Measurements from ENCODE around the gene CDK14.
A peak's percentile ranks its signal among the peaks of the same experiment; 100 is the strongest.
"Not testable (repeated sequence)": the region's sequence is repeated elsewhere in the genome, so short reads cannot be mapped to it uniquely, and the experiment has no call there.

The CDK14 gene

DNA sequence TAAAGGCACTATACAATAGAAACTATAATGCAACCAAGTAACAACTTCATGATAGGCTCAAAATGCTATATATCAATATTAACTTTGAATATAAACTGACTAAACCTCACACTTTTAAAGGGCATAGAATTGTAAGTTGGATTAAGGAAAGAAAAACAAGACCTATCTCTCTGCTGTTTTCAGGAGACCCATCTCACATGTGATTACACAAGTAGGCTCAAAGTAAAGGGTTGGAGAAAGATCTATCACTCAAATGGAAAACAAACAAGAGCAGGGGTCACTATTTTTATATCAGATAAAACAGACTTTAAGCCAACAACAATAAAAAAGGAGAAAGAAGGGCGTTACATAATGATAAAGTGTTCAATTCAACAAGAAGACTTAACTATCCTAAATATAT, 155.5 kb downstream of the CDK14 start:
- no peaks in the 10 kb centered on the region for H3K4me1 ChIP-seq (ENCODE audit: control insufficient read depth, insufficient read depth, low read length, poor library complexity, severe bottlenecking)
- peaks cover 25% of the 10 kb centered on the region for H3K36me3 ChIP-seq (ENCODE audit: control insufficient read depth, insufficient read depth, low read length)
- no CpG with 5 or more reads among the region's 1 CpG for WGBS, 2 experiments (ENCODE audit: insufficient coverage in 2 of 2)
- no peaks in the 10 kb centered on the region for H3K9me3 ChIP-seq (ENCODE audit: control insufficient read depth, low read length)
- no peak overlapping the region for H3K27ac ChIP-seq (ENCODE audit: low read depth, low read length, severe bottlenecking)
- H3K4me3 ChIP-seq (ENCODE audit: extremely low read depth, insufficient read depth, low read length, poor library complexity, severe bottlenecking) = no peak overlapping the region

DNA sequence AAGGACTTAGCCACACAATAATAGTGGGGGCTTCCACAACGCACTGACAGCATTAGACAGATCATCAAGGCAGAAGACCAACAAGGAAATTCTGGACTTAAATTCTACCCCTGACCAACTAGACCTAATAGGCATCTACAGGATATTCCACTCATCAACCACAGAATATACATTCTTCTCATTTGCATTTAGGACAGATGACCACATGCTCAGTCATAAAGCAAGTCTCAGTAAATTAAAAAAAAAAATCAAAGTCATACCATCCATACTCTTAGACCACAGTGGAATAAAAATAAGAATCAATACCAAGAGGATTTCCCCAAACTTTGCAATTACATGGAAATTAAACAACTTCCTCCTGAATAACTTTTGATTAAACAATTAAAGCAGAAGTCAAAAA, 155.9 kb downstream of the CDK14 start:
- Histone ChIP-seq H3K4me3 (ENCODE audit: extremely low read depth, insufficient read depth, low read length, poor library complexity, severe bottlenecking) (no peak overlapping the region), H3K27ac (ENCODE audit: low read depth, low read length, severe bottlenecking) (no peak overlapping the region), H3K4me1 (ENCODE audit: control insufficient read depth, insufficient read depth, low read length, poor library complexity, severe bottlenecking) (no peaks in the 10 kb centered on the region), H3K36me3 (ENCODE audit: control insufficient read depth, insufficient read depth, low read length) (peaks cover 25% of the 10 kb centered on the region), H3K9me3 (ENCODE audit: control insufficient read depth, low read length) (no peaks in the 10 kb centered on the region)
- WGBS, 2 experiments (ENCODE audit: insufficient coverage in 2 of 2) = 100% methylated on average over 1 of the region's 1 CpG

DNA sequence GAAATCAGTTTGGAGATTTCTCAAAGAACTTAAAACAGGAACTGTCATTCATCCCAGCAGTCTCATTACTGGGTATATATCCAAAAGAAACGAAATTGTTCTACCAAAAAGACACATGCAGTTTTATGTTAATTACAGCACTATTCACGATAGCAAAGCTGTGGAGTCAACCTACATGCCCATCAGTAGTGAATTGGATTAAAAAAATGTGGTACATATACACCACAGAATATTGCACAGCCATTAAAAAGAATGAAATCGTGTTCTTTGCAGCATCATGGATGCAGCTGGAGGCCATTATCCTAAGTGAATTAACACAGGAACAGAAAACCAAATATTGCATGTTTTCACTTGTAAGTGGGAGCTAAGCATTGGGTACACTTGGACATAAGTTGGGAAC, 158.9 kb downstream of the CDK14 start:
- H3K4me3 ChIP-seq (ENCODE audit: extremely low read depth, insufficient read depth, low read length, poor library complexity, severe bottlenecking) = no peak overlapping the region
- H3K9me3 ChIP-seq (ENCODE audit: control insufficient read depth, low read length) = no peaks in the 10 kb centered on the region
- 100% methylated on average over 1 of the region's 3 CpGs; no CpG with 5 or more reads in 1 of the 2 experiments for WGBS, 2 experiments (ENCODE audit: insufficient coverage in 2 of 2)
- peaks cover 15% of the 10 kb centered on the region for H3K36me3 ChIP-seq (ENCODE audit: control insufficient read depth, insufficient read depth, low read length)
- H3K27ac ChIP-seq (ENCODE audit: low read depth, low read length, severe bottlenecking) = no peak overlapping the region
- no peaks in the 10 kb centered on the region for H3K4me1 ChIP-seq (ENCODE audit: control insufficient read depth, insufficient read depth, low read length, poor library complexity, severe bottlenecking)

DNA sequence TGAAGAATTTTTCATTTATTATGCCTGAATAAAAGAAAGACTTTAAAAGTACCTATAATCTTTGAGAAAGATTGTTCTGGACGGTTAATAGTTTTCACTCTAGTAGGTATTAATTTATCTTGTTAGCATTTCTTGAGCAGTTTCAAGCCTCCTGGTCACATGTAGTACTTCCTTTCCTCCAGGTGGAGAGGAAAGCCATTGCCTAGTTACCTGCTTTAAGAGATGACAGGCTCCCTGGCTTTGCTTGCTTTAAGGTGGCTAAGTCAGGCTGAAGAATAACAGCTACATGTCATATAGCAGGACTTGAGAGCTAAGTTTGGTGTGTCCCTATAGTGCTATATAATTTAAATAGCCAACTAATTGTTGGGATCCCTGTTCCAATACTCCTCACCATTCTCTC, 160.2 kb downstream of the CDK14 start:
- Histone ChIP-seq H3K27ac (ENCODE audit: low read depth, low read length, severe bottlenecking) (no peak overlapping the region), H3K4me1 (ENCODE audit: control insufficient read depth, insufficient read depth, low read length, poor library complexity, severe bottlenecking) (no peaks in the 10 kb centered on the region), H3K36me3 (ENCODE audit: control insufficient read depth, insufficient read depth, low read length) (peaks cover 13% of the 10 kb centered on the region), H3K9me3 (ENCODE audit: control insufficient read depth, low read length) (no peaks in the 10 kb centered on the region), H3K4me3 (ENCODE audit: extremely low read depth, insufficient read depth, low read length, poor library complexity, severe bottlenecking) (no peak overlapping the region)
- no CpG with 5 or more reads among the region's 1 CpG for WGBS, 2 experiments (ENCODE audit: insufficient coverage in 2 of 2)

DNA sequence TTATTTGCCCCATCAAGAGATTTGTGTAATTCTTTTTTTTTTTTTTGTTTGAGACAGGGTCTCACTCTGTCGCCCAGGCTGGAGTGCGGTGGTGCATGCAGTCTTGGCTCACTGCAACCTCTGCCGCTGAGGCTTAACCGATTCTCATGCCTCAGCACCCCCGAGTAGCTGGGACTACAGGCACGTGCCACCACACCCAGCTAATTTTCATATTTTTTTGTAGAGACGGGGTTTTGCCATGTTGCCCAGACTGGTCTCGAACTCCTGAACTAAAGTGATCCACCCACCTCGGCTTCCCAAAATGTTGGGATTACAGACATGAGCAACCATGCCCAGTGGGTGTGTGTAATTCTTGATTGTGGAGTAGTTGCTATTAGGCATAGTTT, 161.4 kb downstream of the CDK14 start:
- not testable (repeated sequence) for H3K9me3 ChIP-seq (ENCODE audit: control insufficient read depth, low read length); H3K36me3 ChIP-seq (ENCODE audit: control insufficient read depth, insufficient read depth, low read length); H3K4me3 ChIP-seq (ENCODE audit: extremely low read depth, insufficient read depth, low read length, poor library complexity, severe bottlenecking); H3K4me1 ChIP-seq (ENCODE audit: control insufficient read depth, insufficient read depth, low read length, poor library complexity, severe bottlenecking); H3K27ac ChIP-seq (ENCODE audit: low read depth, low read length, severe bottlenecking)
- WGBS, 2 experiments (ENCODE audit: insufficient coverage in 2 of 2) = 87 to 96% methylated on average over 7 to 8 of the region's 9 CpGs

DNA sequence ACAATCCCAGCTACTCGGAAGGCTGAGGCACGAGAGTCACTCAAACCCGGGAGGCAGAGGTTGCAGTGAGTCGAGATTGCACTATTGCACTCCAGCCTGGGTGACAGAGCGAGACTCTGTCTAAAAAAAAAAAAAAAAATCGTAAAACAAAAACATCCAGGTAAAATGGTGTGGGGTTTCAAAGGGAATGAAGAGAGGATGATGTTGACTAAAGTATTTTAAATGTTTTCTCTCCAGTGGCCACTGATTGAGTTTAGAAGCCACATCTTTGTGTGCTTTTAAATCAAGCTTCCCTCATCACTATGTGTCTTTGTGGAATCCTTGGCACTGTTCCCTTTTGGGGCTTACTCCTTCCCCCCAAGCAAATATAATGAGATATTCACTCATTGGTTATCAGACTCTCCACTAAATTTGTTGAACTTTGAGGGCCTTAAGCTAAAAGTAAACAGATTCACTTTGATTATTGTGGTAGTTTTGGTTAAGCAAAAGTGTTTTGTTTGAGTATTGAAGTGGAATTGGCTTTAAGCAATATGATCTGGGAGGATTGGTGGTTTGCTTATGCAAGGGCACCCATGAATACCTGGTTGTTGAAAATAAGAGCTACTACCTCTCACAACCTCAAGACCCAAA, 162.9 kb downstream of the CDK14 start:
- Histone ChIP-seq H3K9me3 (ENCODE audit: control insufficient read depth, low read length) (no peaks in the 10 kb centered on the region), H3K4me1 (ENCODE audit: control insufficient read depth, insufficient read depth, low read length, poor library complexity, severe bottlenecking) (no peaks in the 10 kb centered on the region), H3K27ac (ENCODE audit: low read depth, low read length, severe bottlenecking) (no peak overlapping the region), H3K4me3 (ENCODE audit: extremely low read depth, insufficient read depth, low read length, poor library complexity, severe bottlenecking) (no peak overlapping the region), H3K36me3 (ENCODE audit: control insufficient read depth, insufficient read depth, low read length) (no peaks in the 10 kb centered on the region)
- WGBS, 2 experiments (ENCODE audit: insufficient coverage in 2 of 2) = 100% methylated on average over 2 to 3 of the region's 6 CpGs

DNA sequence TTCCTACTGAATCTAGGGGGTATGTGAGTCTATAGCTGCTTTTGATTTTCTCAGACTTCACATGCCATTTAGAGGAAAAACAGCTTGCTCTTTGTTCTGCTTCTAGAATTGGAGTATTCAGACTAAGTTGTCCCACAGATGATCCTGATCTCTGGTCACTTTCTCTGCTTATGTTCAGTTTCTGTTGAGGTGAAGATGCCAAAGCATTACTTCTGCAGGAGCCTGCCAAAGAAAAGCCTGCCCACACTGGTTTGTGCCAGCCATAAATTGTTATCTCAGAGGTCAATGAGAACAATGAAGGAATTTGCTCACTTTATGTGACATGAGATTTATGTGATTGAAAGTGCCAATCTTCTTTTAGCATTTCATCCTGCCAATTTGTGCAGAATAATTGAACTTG, 163.6 kb downstream of the CDK14 start:
- Histone ChIP-seq H3K9me3 (ENCODE audit: control insufficient read depth, low read length) (no peaks in the 10 kb centered on the region), H3K27ac (ENCODE audit: low read depth, low read length, severe bottlenecking) (no peak overlapping the region), H3K36me3 (ENCODE audit: control insufficient read depth, insufficient read depth, low read length) (no peaks in the 10 kb centered on the region), H3K4me1 (ENCODE audit: control insufficient read depth, insufficient read depth, low read length, poor library complexity, severe bottlenecking) (no peaks in the 10 kb centered on the region), H3K4me3 (ENCODE audit: extremely low read depth, insufficient read depth, low read length, poor library complexity, severe bottlenecking) (no peak overlapping the region)

DNA sequence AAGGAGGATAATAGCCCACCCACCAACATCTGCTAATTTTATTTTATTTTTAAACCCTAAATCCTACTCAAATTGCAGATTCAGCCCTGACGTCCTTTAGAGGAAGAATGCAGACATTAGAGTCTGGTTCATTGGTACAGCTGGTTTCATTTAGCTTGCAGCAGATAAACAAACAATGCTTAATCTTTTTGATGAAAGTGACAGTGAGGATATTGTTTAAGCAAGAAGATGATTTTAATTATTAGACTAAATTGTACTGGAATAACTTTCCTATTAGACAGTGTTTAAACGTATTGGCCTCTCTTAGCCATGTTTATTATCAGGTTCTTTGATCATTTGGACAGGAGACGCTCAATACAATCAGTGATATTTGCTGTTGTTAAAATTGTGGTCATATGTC, 164.8 kb downstream of the CDK14 start:
- Histone ChIP-seq H3K36me3 (ENCODE audit: control insufficient read depth, insufficient read depth, low read length) (no peaks in the 10 kb centered on the region), H3K4me3 (ENCODE audit: extremely low read depth, insufficient read depth, low read length, poor library complexity, severe bottlenecking) (no peak overlapping the region), H3K4me1 (ENCODE audit: control insufficient read depth, insufficient read depth, low read length, poor library complexity, severe bottlenecking) (no peaks in the 10 kb centered on the region), H3K27ac (ENCODE audit: low read depth, low read length, severe bottlenecking) (no peak overlapping the region), H3K9me3 (ENCODE audit: control insufficient read depth, low read length) (no peaks in the 10 kb centered on the region)
- WGBS, 2 experiments (ENCODE audit: insufficient coverage in 2 of 2) = 100% methylated on average over 1 to 2 of the region's 3 CpGs

DNA sequence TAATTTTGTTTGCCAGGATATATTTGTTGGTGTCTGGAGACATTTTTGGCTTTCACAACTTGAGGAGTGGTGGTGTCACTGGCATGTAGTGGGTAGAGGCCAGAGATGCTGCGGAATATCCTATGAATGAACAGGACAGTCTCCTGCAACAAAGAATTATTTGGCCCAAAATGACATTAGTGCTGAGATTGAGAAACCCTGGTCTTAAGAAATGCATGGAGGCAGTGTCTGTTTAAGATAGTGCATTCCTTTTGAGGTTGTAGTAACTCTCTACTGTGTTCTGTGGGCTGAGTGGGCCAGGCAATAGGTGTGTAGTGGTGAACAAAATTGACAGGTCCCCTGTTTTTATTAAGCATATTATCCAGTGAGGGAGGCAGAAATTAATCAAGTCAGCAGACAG, 165.5 kb downstream of the CDK14 start:
- Histone ChIP-seq H3K36me3 (ENCODE audit: control insufficient read depth, insufficient read depth, low read length) (no peaks in the 10 kb centered on the region), H3K9me3 (ENCODE audit: control insufficient read depth, low read length) (no peaks in the 10 kb centered on the region), H3K4me3 (ENCODE audit: extremely low read depth, insufficient read depth, low read length, poor library complexity, severe bottlenecking) (no peak overlapping the region), H3K4me1 (ENCODE audit: control insufficient read depth, insufficient read depth, low read length, poor library complexity, severe bottlenecking) (no peaks in the 10 kb centered on the region), H3K27ac (ENCODE audit: low read depth, low read length, severe bottlenecking) (no peak overlapping the region)
- 92% methylated on average over 1 of the region's 1 CpG; no CpG with 5 or more reads in 1 of the 2 experiments for WGBS, 2 experiments (ENCODE audit: insufficient coverage in 2 of 2)

DNA sequence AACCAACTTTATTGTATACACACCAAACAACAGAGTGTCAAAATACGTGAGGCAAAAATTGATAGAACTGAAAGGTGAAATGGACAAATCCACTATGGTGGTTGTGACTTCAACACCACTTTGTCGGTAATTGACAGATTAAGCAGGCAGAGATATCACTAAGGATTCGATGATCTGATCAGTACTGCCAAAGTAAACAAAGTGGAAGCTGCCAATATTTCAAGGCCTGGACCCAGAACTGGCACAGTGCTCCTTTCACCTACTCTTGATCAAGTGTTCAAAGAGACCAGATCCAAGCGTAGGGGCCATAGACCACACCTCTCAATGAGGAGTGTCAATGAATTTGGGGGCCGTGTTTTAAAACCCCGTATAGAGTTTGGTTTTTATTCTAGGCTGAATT, 167.0 kb downstream of the CDK14 start:
- Histone ChIP-seq H3K4me1 (ENCODE audit: control insufficient read depth, insufficient read depth, low read length, poor library complexity, severe bottlenecking) (no peaks in the 10 kb centered on the region), H3K27ac (ENCODE audit: low read depth, low read length, severe bottlenecking) (no peak overlapping the region), H3K9me3 (ENCODE audit: control insufficient read depth, low read length) (no peaks in the 10 kb centered on the region), H3K36me3 (ENCODE audit: control insufficient read depth, insufficient read depth, low read length) (no peaks in the 10 kb centered on the region), H3K4me3 (ENCODE audit: extremely low read depth, insufficient read depth, low read length, poor library complexity, severe bottlenecking) (no peak overlapping the region)
- 94% methylated on average over 3 to 4 of the region's 6 CpGs for WGBS, 2 experiments (ENCODE audit: insufficient coverage in 2 of 2)

DNA sequence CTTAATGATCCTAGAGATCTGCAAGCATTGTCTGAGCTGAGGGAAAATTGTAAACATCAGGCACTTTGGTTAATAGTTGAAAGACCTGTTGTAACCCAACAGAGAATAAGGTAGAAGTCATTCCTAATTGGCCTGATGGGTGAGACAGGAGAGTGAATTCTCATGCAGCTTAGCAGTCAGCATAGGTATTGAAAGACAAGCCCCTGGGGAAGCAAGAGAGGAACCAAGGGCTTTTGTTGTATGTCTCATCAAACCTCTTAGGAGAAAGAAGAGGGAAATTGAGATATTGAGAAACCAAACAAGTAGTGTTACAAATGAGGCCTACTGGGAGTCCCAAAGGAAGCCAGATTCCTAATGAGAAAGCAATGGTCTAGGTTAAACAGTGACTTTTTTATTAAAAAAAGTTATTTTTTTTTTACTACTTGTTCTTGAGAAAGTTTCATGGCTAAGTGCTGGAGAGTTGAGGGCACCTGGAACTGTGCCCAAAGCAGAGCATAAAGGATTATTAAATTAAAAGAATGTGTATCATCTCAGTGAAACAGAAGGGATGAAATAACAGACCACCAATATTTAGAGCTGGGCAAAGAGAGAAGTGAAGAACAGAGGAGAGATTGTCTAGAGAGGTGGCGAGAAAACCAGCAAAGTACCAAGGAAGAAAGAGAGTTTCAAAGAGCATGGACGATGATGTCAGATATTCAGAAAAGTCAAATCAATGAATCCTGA, 168.9 kb downstream of the CDK14 start:
- H3K9me3 ChIP-seq (ENCODE audit: control insufficient read depth, low read length) = no peaks in the 10 kb centered on the region
- H3K4me3 ChIP-seq (ENCODE audit: extremely low read depth, insufficient read depth, low read length, poor library complexity, severe bottlenecking) = no peak overlapping the region
- 100% methylated on average over 1 of the region's 2 CpGs; no CpG with 5 or more reads in 1 of the 2 experiments for WGBS, 2 experiments (ENCODE audit: insufficient coverage in 2 of 2)
- no peaks in the 10 kb centered on the region for H3K4me1 ChIP-seq (ENCODE audit: control insufficient read depth, insufficient read depth, low read length, poor library complexity, severe bottlenecking)
- peak overlapping the region; percentile 2 for H3K27ac ChIP-seq (ENCODE audit: low read depth, low read length, severe bottlenecking)
- no peaks in the 10 kb centered on the region for H3K36me3 ChIP-seq (ENCODE audit: control insufficient read depth, insufficient read depth, low read length)

Measured in mesodermal cell (in vitro differentiated cells).